ENCODE data around the gene ALG9.
"Not testable (repeated sequence)": the region's sequence is repeated elsewhere in the genome, so short reads cannot be mapped to it uniquely, and the experiment has no call there.

The ALG9 gene

DNA sequence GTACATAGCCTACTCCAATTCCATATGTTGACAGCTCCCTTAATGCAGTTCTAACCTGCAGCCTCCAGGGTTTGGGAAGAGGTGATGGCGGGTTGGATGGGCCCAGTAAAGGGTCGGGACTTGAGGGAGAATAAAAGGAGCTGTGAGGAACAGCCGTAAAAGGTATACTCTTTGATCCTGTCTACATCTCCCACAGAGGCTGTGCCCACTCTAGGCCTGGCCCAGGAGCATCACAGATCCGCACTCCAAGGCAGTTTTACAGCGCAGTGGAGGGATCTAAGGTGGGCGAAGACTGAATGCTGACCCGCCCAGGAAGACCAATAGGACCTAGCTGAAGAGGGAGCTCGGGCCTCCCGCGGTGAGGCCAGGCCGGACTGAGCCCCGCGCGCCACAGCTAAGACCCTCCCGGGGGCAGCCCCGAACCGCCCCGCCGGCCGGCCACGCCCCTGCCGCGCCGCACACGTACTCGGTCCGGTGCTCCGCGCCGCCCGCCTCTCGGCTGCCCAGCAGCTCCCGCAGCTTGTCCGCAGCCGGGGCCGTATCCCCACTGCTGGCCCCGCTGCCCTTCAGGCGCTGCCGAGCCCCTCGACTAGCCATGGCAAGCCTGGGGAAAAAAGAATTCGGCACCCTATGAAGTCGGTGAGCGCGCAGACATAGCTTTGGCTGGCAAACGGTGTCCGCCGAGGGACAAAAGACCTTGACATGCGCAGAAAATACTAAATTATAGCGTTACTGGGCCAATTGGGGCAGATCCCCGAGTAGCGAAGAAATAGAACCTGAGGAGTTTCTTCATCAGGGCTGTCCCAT, at the start of gene ALG9:
TSS of gene ALG9 (minus strand) at position 696 of the 807 bp plus-strand sequence. CDS start at position 597, 99 bp downstream.
- DNase-seq = peak; percentile 72

DNA sequence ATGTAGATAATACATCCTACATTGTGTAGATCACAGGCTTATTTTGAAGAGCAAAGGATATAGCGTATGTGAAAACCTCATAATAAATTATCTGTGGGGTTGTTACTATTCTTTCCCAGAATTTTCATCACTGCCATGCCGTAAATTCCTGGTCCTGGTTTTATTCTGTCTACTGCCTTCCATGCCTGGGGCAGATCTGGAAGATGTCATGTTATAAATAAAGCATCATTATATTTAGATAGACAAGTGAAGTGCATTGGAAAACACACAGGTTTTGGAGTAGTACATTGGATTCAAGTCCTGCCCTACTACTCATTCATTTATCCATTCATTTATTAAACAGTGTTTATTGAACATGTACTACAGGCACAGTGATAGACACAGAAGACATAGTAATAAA, 49.5 kb upstream of the ALG9 start:
- no peak for DNase-seq

DNA sequence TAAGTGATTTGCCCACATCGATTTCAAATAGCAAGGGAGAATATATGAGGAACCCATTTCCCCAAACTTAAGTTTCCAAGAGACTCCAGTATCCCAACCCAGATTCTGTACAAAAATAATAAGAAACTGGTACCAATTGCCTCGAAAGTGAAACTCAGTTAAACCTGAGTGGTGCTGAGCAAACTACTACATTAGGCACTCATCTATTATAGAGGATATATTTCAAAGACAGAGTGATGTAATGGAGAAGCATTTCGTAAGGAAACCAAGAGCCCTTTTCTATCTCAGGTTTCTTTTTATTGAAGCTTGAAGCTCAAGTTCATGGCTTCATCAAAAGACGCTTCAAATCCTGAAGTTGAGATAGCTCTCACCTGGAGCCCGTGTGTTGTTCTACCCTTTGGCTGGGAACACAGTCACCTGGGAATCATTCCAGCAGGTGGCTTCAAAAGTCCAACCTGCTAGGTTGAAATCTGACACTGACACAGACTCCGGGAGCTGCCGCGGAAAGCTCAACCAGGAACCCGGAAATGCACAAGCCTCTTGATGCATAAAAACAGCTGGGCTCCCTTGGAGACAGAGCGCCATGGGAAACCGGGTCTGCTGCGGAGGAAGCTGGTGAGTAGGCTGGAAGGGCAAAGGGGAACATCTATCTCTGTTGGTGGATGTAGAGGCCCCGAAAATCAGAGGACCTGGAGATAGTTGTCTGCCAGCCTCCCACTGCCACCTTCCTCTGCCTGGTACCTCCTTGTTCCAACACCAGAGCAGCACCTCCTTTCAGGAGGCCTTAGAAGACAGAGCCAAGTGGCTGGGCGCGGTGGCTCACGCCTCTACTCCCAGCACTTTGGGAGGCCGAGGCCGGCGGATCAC, 47.2 kb upstream of the ALG9 start, which contains the start of gene C11orf52:
TSS of gene C11orf52 (plus strand) at position 524 of the 867 bp plus-strand sequence. CDS start at position 584, 60 bp downstream.
- DNase-seq = no peak

GRCh38 chr11:111917788-111918187, 46.4 kb upstream of the ALG9 start:
- DNase-seq = no peak

DNA sequence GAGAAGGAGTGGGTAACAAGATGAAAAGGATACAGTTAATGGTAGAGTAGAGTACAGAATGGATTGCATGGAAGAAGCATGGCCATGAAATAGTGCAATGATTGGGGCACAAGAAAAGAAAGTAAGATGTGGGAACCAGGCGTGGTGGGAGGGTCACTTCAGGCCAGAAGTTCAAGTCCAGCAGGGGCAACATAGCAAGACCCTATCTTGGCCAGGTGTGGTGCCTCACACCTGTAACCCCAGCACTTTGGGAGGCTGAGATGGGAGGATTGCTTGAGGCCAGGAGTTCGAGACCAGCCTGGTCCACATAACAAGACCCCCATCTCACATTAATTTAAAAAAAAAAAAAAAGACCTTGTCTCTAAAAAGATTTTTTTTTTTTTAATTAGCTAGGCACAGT, 45.9 kb upstream of the ALG9 start:
- no peak for DNase-seq

DNA sequence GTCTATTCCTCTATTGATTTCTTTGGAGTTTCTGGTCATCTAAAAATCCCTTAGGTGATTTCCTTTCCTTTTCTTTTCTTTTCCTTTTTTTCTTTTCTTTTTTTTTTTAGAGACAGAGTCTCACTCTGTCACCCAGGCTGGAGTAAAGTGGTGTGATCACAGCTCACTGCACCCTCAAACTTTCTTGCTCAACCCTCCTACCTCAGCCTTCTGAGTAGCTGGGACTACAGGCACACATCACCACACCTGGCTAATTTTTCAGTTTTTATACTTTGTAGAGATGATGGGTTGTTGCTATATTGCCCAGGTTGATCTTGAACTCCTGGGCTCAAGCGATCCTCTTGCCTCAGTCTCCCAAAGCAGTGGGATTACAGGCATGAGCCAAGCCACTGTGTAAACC, 45.4 kb upstream of the ALG9 start:
- DNase-seq = no peak

DNA sequence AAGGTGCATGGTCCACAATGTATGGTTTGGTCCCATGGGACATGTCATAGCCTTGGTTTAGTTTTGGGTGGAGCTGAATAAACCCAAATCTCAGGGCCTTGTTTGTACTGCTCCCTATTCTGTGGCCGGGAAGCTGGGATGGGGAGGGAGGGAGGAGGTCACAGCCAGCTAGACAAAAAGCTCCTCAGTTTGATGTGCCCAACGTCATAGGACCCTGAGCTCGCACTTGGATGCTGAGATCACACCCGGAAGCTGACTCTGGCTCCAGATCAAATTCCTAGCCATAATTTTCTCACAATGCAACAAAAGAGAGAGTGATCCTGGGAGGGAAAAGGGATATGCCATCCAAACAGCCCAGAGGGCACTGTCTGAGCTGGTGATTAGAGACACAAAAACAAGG, 42.6 kb upstream of the ALG9 start:
- DNase-seq = peak; percentile 36

GRCh38 chr11:111913031-111913861, 41.9 kb upstream of the ALG9 start:
- DNase-seq = no peak

DNA sequence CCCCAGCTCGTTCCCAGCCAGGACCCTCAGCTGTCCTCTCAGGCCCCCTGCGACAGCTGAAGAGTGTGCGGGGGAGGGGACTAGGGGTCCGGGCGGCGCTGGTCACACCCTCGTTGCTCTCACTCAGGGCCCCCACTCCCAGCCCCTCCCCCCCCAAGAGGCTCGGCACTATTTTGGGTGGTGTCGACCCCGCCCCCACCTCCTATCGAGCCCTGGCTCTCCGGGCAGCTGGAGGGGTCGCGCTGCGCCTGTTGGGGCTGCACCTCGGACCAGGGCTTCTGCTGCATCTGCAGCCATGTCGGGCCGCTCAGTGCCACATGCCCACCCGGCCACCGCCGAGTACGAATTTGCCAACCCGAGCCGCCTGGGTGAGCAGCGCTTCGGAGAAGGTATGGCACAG, 41.2 kb upstream of the ALG9 start, which contains the start of gene HSPB2:
TSS of gene HSPB2 (plus strand) at position 200 of the 400 bp plus-strand sequence. CDS start at position 296, 96 bp downstream.
- no peak for DNase-seq

DNA sequence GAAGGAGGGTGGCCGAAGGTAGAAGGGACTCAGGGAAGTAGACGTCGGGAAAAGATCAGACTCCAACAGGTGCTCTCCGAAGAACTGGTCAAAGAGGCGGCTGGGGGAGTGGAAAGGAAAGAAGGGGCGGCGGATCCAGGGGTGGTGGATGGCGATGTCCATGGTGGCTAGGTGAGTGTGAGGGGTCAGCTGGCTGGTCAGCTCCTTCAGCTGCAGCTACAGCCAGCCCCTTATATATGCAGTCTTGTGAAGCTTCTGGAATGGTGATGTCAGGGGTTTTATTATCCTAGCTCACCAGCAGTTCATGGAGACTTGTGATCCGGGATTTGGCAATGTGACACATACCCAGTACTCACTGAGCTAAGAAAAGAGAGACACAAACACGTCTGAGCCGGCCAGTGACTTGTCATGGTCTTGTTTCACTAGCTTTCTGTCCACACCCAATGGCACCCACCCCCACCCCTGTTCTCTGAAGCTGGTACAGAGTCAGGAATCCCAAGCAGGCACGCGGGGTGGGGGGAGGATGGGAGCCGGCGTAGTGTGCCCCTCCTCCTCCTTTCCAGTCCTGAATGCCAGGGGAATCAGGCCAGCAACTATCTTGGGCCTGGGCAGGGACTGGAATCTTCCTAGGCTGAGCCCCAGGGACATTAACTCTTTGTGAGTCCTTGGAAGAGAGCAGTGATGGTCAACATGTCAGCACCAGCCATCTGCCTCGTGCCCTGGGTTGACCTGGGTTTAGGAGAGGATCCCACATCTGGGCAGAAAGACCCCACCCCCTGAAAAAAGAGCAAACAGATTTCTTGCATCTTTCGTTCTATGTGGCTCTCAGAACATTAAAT, 40.4 kb upstream of the ALG9 start, which contains the start of gene CRYAB:
TSS of gene CRYAB (minus strand) at position 208 of the 839 bp plus-strand sequence. CDS start at position 162, 46 bp downstream.
- peak; percentile 48 for DNase-seq

GRCh38 chr11:111910676-111911562, 39.5 kb upstream of the ALG9 start:
- DNase-seq = no peak

DNA sequence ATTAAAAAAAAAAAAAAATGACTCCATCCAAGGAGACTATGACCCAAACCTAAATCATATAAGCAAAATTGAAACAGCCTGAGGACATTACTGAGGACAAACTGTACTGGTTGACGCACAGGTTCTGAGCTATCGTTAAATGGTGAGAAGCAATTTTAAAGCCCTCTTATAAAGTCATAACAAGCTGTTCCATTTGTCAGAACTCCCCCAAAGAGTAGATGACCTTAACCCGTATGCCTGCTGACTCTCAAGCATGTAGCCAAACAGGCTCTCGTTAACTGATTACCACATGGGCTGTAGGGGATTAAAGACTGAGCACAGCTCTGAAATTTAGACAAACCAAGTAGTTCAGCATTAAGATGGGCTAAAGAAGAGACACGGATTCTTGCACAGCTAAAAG, 38.0 kb upstream of the ALG9 start:
- DNase-seq = no peak

GRCh38 chr11:111908639-111909305, 37.4 kb upstream of the ALG9 start:
- no peak for DNase-seq

GRCh38 chr11:111906680-111907079, 35.3 kb upstream of the ALG9 start:
- no peak for DNase-seq

DNA sequence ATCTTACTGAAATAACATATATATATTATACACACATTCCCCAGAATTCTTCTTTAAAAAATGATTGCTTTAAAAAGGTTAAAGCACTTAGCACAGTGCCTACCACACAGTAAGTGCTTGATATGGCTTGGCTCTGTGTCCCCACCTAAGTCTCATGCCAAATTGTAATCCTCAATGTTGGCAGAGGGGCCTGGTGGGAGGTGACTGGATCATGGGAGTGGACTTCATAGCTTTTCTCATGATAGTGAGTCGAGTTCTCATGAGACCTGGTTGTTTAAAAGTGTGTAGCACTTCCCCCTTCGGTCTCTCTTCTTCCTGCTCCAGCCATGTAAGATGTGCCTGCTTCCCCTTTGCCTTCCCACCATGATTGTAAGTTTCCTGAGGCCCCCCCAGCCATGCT, 34.0 kb upstream of the ALG9 start:
- no peak for DNase-seq

DNA sequence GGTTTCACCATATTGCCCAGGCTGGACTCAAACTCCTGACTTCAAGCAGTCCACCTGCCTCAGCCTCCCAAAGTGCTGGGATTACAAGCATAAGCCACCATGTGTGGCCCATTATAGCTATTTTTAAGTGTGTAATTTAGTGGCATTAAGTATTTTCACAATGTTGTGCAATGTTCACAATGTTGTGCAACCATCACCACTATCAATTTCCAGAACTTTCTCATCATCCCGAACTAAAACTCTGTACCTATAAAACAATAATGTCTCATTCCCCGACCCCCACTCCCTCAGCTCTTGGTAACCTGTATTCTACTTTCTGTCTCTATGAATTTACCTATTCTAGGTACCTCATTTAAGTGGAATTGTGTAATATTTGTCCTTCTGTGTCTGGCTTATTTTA, 15.5 kb upstream of the ALG9 start:
- DNase-seq = no peak

GRCh38 chr11:111886032-111886431, 14.7 kb upstream of the ALG9 start:
- DNase-seq = no peak

DNA sequence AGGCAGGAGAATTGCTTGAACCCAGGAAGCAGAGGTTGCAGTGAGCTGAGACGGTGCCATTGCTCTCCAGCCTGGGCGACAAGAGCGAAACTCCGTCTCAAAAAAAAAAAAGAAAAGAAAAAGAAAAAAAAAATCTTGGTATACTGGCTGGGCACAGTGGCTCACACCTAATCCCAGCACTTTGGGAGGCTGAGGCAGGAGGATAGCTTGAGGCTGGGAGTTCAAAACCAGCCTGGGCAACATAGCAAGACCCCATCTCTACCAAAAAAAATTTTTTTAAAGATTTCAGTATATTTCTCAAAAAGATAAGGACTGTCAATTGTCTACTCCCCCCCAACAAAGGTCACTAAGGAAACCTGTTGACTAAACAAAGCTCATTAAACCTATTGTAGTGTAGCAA, 13.7 kb upstream of the ALG9 start:
- DNase-seq = not testable (repeated sequence)

DNA sequence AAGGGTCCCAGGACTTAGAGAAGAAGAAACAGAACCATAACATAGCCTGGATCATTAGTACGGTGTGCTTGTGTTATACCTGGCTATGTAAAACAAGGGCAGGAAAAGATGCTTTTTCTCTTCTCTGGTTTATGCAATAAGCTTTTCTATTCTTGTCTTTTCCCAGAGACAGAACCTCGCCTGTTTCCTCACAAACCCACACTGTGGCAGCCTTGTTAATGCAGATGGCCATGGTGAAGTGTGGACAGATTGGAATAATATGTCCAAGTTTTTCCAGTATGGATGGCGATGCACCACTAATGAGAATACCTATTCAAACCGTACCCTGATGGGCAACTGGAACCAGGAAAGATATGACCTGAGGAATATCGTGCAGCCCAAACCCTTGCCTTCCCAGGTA, 10.8 kb upstream of the ALG9 start:
- no peak for DNase-seq

- no peak for DNase-seq
Measured at GRCh38 chr11:111879637-111879960, 8.2 kb upstream of the ALG9 start.
